Activated CD4-positive, alpha-beta T cell treated with anti-CD3 and anti-CD28 coated beads, Interleukin-2, amount 50 U/mL, for 4 hours (primary cell): ENCODE results near the gene SHCBP1.
"Not testable (repeated sequence)": the region's sequence is repeated elsewhere in the genome, so short reads cannot be mapped to it uniquely, and the experiment has no call there.

Experiments
- DNase-seq, 2 experiments: peaks; one replicate each; pipeline ENCODE4 v3.0.0-alpha.2; 2020

SHCBP1 gene, protein sequence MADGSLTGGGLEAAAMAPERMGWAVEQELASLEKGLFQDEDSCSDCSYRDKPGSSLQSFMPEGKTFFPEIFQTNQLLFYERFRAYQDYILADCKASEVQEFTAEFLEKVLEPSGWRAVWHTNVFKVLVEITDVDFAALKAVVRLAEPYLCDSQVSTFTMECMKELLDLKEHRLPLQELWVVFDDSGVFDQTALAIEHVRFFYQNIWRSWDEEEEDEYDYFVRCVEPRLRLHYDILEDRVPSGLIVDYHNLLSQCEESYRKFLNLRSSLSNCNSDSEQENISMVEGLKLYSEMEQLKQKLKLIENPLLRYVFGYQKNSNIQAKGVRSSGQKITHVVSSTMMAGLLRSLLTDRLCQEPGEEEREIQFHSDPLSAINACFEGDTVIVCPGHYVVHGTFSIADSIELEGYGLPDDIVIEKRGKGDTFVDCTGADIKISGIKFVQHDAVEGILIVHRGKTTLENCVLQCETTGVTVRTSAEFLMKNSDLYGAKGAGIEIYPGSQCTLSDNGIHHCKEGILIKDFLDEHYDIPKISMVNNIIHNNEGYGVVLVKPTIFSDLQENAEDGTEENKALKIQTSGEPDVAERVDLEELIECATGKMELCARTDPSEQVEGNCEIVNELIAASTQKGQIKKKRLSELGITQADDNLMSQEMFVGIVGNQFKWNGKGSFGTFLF

GRCh38 chr16:46621006-46621933, at the start of gene SHCBP1:
Gene SHCBP1 (minus strand): TSS chr16:46621379. CDS start chr16:46621359, 20 bp downstream.
- DNase-seq, result peak; percentile 44 to 45

GRCh38 chr16:46662123-46662522, 40.9 kb upstream of the SHCBP1 start:
- DNase-seq, result no peak

- DNase-seq, result no peak
Observed at GRCh38 chr16:46658925-46659324, 37.7 kb upstream of the SHCBP1 start.

GRCh38 chr16:46651305-46651704, 30.1 kb upstream of the SHCBP1 start:
- no peak for DNase-seq

DNA sequence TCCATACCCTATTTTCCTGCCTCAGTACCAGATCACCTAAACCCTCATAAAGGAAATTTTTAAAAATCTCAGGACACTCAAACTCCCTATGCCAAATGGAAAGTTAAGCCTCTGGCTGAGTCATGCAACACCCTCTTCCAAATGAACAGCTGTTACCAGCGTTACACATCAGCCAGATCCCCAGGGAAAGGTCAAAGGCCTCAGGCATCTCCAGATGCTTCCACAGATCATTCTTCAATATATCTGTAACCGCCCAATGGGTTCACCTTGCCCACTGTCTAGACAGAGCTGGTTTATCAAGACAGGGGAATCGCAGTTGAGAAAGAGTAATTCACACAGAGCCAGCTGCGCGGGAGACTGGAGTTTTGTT, 29.1 kb upstream of the SHCBP1 start:
- DNase-seq, result no peak

DNA sequence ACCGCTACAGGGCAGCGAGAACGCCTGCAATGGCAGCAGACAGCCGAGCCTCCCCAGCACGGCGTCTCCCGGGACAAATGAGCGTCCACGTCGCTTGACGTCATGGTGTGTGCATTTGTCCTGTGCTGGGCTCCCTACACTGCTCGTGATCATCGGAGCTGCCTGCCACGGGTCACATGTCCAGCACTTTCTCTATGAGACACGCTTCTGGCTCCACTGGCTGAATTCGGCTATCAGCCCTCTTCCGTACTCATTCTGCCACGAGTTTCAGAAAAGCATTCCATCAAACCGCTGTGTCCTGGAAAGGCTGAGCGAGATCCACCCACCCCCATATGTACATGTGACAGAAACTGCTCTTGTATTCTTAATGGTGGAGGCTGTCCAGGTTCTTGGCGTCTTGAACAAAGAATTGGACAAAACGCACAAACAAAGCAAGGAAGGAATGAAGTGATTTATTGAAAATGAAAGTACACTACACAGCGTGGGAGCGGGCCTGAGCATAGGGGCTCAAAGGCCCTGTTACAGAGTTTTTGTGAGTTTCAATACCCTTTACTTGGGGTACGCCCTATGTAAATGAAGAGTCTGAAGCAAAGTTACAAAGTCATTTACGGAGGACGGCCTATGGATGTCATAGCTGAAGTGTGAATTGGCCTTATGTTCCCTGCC, 28.5 kb upstream of the SHCBP1 start:
- no peak for DNase-seq

DNA sequence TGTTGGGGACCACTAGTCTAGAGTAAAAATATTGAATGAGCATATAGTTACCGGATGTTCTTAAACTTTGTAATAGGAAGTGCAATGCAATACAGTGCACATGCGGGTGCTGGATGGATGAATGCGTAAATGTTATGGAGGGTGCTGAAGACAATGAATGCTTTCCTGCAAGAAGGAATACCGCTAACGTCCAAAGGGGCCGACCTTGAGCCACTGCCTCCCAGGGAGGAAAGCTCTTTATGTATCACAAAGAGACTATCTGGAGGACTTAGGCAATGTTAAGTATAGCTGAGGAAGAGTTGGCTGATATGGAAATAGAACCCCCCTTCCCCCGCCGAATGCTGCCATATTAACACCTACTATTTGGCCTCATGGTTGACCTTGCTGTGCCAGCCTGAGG, 27.5 kb upstream of the SHCBP1 start:
- DNase-seq, result no peak

DNA sequence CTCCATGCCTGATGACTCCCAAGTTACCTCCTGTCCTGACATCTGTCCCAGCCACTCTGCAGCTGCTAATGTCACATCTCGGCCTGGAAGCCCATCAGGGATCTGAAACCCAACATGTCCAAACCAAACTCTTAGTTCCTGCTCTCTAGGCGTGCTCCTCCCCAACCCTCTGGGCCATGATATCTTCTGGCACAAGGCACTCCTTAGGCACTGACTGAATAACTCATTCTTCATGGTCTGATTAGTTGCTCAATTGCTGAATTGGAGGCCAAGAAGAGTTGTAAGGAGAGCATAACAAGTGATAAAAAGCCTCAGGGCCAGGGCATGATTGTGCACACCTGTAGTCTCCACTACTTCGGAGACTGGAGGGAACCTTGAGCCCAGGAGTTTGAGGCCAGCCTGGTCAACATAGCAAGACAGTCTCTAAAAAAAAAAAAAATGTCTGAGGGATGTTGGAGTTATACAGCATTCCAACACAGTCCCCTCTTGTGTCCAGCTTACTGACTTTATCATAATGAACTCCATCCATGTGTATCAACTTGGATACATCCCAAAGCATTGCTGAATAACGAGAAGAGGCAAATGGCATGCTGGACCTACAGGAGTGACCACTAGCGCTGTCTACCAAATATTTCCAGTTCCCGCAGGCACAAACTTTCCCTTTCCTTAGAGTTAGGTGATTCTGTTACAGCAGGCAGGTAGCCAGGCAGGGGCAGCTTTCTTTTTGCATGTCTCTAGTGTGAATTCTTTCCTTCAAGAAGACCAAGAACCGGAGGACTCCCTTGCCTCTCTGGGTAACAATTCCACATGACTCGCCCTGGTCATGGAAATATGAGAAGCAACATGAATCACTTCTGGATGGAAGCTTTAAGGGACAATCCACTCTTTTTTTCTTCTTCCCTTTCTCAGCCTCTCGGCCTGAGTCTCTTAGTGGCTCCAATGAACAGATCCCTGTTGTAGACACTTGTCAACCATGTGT, 18.1 kb upstream of the SHCBP1 start:
- DNase-seq, result no peak

GRCh38 chr16:46632778-46633733, 11.9 kb upstream of the SHCBP1 start:
- no peak for DNase-seq

DNA sequence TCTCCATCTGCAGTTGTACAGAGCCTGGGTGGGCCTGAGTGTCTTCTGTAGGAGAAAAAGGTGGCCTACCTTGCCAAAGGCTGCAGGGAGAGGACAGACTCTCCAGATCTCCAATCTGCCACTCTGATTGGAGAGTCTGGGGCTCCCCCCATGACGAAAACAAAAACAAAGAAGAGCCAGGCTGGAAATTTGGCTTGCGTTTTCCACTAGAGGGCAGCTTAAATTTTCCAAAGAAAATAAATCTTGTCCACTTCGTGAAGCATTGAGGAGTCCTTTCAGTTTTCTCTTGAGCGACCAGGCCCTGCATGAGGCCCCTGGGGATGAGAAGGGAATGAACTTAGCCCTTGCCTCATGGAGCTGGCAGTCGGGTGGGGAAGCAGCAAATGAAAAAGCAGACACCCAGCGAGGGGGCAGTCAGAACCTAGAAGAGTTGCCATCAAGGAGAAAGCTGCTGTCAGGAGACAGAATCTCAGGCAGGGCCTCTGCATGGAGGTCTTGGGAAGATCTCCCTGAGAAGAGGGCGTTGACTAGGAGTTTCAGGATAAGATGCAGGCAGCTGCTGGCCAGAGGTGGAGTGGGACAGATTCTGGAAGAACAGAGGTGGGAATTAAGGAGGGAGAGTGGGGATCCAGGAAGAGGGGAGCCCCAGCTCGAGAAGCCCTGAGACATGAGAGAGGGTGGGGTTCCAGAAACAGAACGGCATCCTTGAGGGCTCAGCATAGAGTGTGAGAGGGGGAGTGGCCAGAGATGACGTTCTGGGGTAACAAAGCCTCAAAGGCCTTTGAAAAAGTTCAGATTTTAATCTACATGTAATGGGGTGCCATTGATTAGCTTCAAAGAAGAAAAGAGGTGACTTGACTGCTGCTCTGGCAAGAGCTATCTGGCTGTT, 8.4 kb upstream of the SHCBP1 start:
- no peak for DNase-seq

- no peak for DNase-seq
Observed at GRCh38 chr16:46627746-46628145, 6.6 kb upstream of the SHCBP1 start.

- not testable (repeated sequence) for DNase-seq
Observed at GRCh38 chr16:46626681-46627080, 5.5 kb upstream of the SHCBP1 start.

DNA sequence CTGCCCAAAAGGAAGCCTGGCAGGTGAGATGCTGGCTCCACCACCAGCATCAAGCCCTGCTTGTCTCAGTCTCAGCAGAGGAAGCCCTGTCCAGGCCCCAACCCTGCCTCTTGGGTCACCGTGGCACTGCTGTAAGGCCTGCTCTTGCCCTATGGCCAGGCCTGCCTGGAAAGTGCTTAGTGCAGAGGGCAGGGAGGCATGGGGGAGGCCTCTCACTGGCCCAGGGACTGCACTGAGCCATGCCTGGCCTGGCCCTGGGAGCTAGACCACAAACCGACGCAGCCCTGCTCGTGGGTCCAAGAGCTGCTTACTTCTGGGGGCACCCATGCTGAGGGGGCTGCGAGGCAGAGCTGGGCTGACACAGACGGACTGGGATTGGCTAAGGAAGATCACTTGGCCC, 3.7 kb upstream of the SHCBP1 start:
- not testable (repeated sequence) for DNase-seq

- not testable (repeated sequence) for DNase-seq
Observed at GRCh38 chr16:46623707-46624106, 2.5 kb upstream of the SHCBP1 start.

- DNase-seq, result not testable (repeated sequence)
Observed at GRCh38 chr16:46623246-46623645, 2.1 kb upstream of the SHCBP1 start.

- DNase-seq, result no peak
Observed at GRCh38 chr16:46621934-46622676, 926 bp upstream of the SHCBP1 start.

GRCh38 chr16:46620266-46621005, 743 bp downstream of the SHCBP1 start:
- DNase-seq, result no peak

DNA sequence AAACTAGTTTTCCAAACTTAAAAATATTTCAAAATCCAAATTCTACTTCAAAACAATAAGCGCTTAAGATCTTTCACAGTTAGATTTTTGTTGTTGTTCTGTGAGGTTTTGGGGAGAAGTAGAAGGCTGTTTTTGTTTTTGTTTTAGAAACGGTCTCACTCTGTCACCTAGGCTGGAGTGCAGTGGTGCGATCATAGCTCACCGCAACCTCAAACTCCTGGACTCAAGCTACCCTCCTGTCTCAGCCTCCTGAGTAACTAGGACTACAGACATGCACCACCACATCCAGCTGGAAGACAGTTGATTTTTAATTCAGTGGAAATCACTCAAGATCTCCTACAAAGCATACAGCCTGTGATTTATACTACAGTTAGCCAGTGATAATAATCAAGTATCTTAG, 2.7 kb downstream of the SHCBP1 start:
- no peak for DNase-seq
